Ovary (tissue), 3 donors: ENCODE results near the gene TMCO1.

Experiments
- CTCF ChIP-seq, 3 donors: fragments of 450-650 bp in 2 of 3; fragments of 200-600 bp in 1 of 3; IDR thresholded peaks; one replicate each; pipeline versions ENCODE4 v1.5.1 to v1.8.0; 2016 to 2022; ENCODE audit warnings: antibody characterized with exemption in 3 of 3, mild to moderate bottlenecking in 1 of 3
- EP300 ChIP-seq: sonication (generic); formaldehyde crosslinking; IDR thresholded peaks from one replicate; pipeline ENCODE4 v1.6.1; 2017; ENCODE audit warnings: antibody characterized with exemption
- donor health status: DM: no; HTN: no; CAD: no.

- TF ChIP-seq CTCF (IDR thresholded peaks at IDR 0.05) = no peak
- no peak for TF ChIP-seq EP300
These were observed 25.3 kb upstream of the TMCO1 start for GRCh38 chr1:165793951-165794350.
